ENCODE results near the gene LCA5L.
A peak's percentile ranks its signal among the peaks of the same experiment; 100 is the strongest.

Gene LCA5L

DNA sequence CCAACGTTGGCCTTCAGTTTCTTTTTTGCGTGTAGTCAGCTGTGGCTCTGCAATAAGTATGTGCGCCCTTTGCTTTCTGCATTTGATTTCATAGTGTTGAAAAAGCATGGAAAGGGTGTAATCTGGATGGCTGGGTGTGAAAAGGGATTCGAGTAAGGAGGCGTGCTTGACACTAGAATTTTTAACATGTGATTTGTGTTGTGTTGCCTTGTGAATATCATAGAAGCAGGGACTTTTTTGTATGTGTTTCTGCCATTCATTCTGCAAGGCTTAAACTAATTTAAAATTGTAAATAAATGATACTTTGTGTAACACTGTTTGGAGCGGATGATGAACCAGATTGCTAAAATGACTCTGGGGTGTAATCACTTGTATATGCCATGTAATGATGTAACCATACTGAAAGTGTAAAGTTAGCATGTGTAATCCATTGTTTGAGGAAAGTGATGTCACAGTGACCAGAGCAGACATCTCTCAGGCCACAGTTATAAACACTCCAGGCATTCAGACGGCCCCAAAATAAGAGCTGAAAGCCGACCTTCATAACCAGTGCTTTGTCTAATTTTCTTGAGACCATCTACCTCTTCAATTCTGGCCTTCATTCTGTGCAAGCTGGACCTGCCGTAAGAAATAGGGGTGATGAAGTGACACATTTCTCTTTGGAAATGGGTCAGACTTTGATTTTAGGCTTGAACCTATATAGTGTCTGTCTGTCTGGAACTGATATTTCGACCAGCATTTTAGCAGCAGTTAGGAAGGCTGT lies 6.8 kb upstream of the LCA5L start:
- peak overlapping the region; percentile 68 for H3K4me3 ChIP-seq
- DNase-seq (ENCODE audit: low spot score) = no peak
- TF ChIP-seq, protein P1, sequence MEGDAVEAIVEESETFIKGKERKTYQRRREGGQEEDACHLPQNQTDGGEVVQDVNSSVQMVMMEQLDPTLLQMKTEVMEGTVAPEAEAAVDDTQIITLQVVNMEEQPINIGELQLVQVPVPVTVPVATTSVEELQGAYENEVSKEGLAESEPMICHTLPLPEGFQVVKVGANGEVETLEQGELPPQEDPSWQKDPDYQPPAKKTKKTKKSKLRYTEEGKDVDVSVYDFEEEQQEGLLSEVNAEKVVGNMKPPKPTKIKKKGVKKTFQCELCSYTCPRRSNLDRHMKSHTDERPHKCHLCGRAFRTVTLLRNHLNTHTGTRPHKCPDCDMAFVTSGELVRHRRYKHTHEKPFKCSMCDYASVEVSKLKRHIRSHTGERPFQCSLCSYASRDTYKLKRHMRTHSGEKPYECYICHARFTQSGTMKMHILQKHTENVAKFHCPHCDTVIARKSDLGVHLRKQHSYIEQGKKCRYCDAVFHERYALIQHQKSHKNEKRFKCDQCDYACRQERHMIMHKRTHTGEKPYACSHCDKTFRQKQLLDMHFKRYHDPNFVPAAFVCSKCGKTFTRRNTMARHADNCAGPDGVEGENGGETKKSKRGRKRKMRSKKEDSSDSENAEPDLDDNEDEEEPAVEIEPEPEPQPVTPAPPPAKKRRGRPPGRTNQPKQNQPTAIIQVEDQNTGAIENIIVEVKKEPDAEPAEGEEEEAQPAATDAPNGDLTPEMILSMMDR (IDR thresholded peaks at IDR 0.05) = no peak
- H3K27ac ChIP-seq = peak overlapping the region; percentile 86 to 89

DNA sequence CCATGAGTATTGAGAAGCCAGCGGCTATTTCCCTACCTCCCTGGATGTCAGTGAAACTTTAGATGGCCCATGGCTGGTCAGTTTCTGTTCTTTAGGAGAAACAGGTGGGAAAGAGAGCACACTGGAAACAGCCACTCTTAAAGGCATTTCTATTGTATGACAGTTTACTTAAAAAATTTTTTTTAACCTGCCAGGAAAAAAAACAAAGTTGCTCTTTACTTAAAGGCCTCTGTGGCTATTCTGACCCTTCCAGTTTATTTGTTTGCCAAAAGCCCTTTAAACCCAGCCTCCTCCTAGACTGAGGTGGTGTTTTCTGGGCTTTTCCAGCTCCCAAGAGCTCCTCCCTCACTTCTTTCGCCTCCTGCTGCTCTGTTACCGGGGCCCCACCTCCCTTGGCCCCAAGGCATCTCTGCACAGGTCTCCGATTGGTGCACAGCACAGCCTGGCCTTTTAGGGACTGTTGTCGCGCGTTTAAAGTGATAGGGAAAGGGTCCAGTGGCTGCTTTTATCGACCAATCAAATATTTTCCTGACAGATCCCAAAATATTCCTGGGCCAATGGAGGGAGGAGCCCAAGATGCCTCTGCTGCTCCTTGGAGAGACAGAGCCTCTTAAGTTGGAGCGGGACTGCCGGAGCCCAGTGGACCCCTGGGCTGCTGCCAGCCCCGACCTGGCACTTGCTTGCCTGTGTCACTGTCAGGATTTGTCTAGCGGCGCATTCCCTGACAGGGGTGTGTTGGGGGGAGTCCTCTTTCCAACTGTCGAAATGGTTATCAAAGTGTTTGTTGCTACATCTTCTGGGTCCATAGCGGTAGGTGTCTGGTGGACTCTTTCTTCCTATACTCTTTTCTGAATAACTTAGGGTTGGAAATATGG lies 6.0 kb upstream of the LCA5L start, which contains the start of gene SH3BGR:
Gene SH3BGR, plus strand, starts transcription at position 639 of the 875 bp plus-strand sequence. Its CDS starts 127 bp downstream, at position 766.
- peak; percentile 91 for DNase-seq (ENCODE audit: low spot score)
- TF ChIP-seq, protein P1 (IDR thresholded peaks at IDR 0.05) = no peak
- Histone ChIP-seq H3K27ac (peak within 1 kb of the TSS; percentile 86 to 89), H3K4me3 (peak within 1 kb of the TSS; percentile 68)

DNA sequence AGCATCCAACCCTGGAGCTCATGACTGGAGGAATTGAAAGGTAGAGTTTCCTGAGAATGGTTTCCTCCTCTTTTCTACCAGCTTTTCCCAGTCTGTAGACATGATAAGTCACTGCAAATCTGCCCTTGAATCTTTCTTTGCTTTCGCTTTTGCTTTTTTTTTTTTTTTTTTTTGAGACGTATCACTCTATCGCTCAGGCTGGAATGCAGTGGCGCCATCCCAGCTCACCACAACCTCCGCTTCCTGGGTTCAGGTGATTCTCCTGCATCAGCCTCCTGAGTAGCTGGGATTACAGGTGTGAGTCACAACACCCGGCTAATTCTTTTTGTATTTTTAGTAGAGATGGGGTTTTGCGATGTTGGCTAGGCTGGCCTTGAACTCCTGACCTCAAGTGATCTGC lies 1.7 kb upstream of the LCA5L start:
- TF ChIP-seq, protein P1 (IDR thresholded peaks at IDR 0.05) = no peak
- no peak for DNase-seq (ENCODE audit: low spot score)
- H3K27ac ChIP-seq = no peak overlapping the region
- no peak overlapping the region for H3K4me3 ChIP-seq

DNA sequence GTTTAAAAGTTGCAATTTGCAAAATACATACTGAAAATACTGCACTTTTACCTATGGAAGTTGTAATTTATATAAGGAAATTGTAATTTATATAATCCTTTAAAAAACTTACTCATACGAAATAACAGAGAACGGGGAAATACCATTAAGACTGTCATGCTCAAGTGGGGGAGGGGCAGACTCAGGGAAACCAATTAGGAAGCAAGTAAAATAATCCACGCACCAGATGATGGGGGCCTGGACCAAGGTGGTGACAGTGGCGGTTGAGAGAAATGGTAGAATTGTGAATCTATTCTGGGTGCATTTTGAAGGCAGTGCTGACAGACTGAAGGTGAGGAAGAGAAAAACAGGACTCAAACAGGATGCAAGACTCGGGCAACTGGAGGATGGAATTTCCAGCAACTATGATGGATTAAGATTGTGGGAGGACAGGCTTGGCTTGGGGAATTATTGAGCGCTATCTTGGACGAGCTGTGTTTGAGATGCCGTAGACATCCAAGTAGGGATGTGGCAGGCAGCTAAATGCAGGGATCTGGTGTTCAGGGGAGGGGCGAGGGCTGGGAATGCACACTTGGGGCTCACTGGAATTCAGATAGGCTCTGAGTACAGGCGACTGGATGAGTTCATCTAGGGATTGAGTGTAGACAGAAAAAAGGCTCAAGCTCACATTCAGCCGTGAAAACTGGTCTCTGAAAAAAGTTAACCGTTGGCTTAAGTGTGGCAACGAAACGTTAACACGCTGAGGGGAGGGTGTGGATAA lies 977 bp downstream of the LCA5L start:
- TF ChIP-seq, protein P1 (IDR thresholded peaks at IDR 0.05) = no peak
- H3K27ac ChIP-seq = peak overlapping the region; percentile 92 to 95
- H3K4me3 ChIP-seq = peak overlapping the region; percentile 94
- no peak for DNase-seq (ENCODE audit: low spot score)

DNA sequence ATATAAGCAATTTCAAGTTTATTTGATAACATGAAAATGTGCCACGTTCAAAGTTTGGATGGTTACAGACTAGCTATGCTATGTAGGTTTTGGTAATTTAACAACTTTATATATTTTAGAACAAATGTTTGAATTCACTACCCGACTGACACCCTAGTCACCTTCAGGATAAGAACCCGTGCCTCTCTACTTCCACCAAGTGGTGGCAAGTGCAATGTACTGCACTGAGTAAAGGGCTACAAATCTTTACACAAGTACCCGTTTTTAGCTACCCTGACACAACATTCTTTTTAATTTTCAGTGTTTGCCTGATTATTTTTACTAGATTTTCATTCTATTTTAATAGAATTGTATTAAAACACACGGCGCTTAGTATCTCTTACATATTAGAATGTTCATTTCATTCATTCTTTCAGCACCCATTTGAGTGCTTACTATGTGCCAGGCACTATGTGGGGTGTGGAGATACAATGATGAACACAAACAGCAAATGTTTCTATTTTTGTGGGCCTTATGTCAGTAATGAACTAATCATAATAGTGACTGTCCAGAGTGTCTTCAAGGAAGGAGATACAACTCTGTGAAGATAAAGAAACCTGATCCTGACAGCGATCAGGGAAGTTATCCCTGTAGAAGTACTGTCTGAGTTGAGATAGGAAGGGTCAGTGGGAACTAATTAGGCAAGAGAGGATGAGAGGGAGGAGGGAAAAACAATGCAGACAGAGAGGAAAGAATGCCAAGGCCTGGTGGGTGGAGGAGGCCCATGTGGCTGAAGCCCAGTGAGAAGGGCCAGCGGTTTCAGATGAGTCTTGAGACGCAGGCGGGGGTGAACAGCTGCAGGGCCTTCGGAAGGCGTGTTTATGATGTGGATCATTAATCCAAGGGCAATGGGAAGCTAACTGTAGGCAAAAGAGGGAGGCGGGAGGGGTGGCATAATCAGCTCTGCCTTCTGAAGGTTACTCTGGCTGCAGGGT lies 3.8 kb downstream of the LCA5L start:
- TF ChIP-seq, protein P1 (IDR thresholded peaks at IDR 0.05) = no peak
- DNase-seq (ENCODE audit: low spot score) = no peak
- Histone ChIP-seq H3K27ac (no peak overlapping the region), H3K4me3 (no peak overlapping the region)

DNA sequence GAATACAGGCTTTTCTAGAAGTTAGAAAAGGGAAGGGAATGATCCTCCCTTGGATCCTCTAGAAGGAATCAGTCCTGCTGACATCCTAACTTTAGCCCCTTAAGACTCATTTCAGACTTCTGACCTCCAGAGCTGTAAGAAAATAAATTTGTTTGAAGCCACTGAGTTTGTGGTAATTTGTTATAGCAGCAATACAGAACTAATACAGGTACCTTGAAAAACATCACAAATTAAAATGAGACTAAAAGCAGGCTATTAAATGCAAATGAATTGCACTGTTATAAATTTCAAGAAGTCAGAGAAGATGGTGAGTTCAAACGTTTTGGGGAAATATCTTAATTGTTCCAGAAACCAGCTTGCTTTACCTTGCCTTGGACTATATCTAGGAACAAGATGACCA lies 6.3 kb downstream of the LCA5L start:
- Histone ChIP-seq H3K4me3 (no peak overlapping the region), H3K27ac (no peak overlapping the region)
- DNase-seq (ENCODE audit: low spot score) = no peak
- TF ChIP-seq, protein P1 (IDR thresholded peaks at IDR 0.05) = no peak
